Stimulated activated CD4-positive, alpha-beta T cell treated with anti-CD3 and anti-CD28 coated beads, Interleukin-4, amount 100 ng/mL, for 1 hour (primary cell): ENCODE data around the gene RPRD1B.

Experiments used
- DNase-seq: peaks from one replicate; pipeline ENCODE4 v3.0.0-alpha.2; 2020

Gene RPRD1B

DNA sequence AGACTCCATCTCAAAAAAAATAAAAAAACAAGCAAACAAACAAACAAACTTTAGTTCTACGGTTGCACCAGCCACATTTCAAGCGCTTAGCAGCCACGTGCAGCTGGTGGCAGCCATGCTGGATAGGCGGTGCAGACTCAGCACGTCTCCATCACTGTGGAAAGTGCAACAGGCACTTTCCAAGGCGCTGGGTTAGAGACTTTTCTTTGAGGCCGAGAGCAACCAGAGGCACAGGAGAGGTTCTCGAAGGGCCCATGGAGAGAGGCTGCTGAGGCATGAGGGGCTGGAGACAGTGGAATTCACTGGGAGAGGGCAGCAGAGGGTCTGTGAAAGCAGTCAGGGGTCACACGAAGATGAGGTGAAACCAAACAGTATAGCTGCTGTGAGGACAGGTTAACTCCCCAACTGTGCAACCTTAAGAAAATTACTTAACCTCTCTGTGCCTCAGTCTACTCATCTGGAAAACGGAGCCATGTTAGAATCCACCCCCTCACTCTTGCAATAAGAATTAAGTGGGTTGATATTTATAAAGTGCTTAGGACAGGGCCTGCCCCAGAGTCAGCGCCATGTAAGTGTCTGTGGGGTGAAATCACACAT is 104.0 kb downstream of the RPRD1B start:
- DNase-seq: no peak

DNA sequence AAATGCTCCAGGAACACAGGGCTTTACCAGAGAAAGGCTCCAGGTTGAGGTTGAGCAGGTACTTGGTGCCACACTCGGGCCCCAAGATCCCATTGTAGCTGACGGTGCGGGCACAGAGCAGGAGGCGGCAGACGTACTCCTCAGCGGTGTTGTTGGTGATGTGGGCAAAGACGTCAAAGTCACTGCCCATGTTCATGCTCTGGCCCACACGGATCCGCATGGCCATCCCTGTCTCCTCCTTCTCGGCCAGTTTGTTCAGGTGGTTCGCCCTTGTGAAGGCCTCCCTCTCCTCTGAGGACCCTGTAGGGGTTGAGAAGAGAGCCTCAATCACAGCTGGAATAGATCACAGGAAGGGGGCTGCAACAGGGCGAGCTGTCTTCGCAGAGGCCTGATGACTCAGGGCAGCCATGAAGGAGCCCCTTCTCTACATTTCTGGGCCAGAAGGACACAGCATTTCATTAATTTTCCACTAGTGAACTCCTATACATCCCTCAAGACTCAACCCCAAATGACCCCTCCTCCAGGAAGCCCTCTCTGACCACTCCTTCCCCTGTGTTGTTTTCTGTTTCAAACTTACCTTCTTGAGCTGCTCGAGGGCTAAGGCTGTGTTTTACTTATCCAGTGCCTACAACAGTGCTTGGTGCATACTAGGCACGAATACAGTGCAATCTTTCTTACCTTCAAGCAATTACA is 104.7 kb downstream of the RPRD1B start:
- no peak for DNase-seq

- DNase-seq: no peak
Measured at GRCh38 chr20:38139156-38139912, 105.8 kb downstream of the RPRD1B start.

DNA sequence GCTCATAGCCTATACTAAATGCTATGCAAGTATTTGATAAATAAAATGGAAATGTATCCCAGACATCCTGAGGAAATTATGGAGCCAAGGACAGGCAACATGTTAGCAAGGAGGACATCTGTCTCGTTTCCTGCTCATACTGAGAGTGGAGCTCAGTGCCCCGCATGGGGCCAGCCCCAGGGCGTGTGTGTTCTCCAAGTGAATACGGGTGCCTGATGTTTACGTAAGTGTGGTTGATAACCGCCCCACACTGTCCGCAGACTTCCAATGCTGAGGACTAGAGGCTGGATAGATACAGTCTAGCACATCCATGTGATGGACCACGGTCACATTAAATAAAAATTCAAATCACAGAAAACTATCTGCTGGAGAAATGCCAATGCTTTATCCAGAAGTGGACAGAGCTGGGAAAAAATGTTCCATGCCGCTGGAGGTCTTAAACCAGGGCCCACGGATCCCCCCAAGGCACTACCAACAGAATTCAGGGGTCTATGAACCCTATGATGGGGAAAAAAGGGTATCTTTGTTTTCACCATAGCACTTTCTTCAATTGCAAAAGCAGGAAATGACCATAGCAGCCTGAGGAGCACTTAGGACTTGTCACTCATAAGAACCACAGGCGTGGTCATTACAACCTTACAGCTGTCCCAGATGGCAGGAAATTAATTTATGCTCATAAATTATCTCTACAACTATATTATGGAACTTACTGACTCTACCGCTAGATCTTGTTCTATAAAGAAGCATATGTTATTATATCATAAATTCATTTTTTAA is 106.6 kb downstream of the RPRD1B start:
- no peak for DNase-seq

DNA sequence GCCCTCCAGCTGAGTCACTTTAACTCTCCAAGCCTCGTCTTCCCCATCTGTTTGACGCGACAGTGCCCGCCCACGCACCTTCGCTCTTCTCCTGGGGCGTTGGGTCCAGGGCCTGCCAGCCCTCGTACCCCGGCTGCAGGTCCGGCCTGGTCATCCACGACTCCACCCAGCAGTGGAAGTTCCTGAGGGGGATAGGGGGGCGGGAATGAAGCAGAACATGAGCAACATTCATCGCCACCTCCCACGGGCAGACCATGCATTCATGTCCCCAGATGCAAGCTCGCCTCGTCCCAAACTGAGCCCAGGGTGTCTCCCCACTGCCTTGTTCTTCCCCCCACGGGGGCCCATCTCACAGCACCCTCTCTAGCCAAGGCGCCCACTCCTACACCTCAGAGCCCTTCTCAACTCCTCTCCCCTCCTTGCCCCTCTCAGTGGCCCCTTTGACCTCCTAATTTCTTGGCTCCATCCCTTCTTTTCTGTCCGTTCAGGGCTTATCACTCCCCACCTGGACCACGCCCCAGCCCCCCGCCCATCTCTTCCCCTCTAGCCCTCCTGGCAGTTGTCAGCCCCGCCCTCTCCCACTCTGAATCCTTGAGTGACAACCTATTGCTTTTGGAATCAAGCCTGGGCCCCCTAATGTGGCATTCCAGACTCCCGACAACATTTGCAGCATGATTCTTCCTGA is 107.8 kb downstream of the RPRD1B start:
- no peak for DNase-seq
